Liver (tissue), 3 donors: ENCODE results near the gene CHRDL2.

ENCODE experiments used
- ATF3 ChIP-seq: IDR thresholded peaks from 2 replicates; pipeline ENCODE4 v1.6.1; 2016; ENCODE audit warnings: antibody characterized with exemption
- HNF4G ChIP-seq: IDR thresholded peaks from 2 replicates; pipeline ENCODE4 v1.6.1; 2016; ENCODE audit warnings: antibody characterized with exemption
- JUND ChIP-seq, 2 donors: IDR thresholded peaks; 2 replicates each; pipeline ENCODE4 v1.6.1; 2016; ENCODE audit warnings: antibody characterized with exemption in 2 of 2
- NR2F2 ChIP-seq: IDR thresholded peaks from 2 replicates; pipeline ENCODE4 v1.6.1; 2016; ENCODE audit warnings: antibody characterized with exemption
- RAD21 ChIP-seq, 2 donors: IDR thresholded peaks; 2 replicates each; pipeline ENCODE4 v1.6.1; 2016; ENCODE audit warnings: antibody characterized with exemption in 2 of 2, mild to moderate bottlenecking in 2 of 2
- TAF1 ChIP-seq: conservative IDR thresholded peaks from 2 replicates; pipeline ENCODE4 v1.6.1; 2016; ENCODE audit warnings: antibody characterized with exemption, mild to moderate bottlenecking
- YY1 ChIP-seq: IDR thresholded peaks from 2 replicates; pipeline ENCODE4 v1.6.1; 2016; ENCODE audit warnings: antibody characterized with exemption, mild to moderate bottlenecking
- TF ChIP-seq, protein P1 (sequence below): fragments of 150-350 bp; IDR thresholded peaks from 2 replicates; pipeline ENCODE4 v1.5.1; 2017; ENCODE audit warnings: improper control_type of control experiment, low read depth, low read length; ENCODE audit not compliant: missing input control
- TF ChIP-seq, protein P2 (sequence below): IDR thresholded peaks from 2 replicates; pipeline ENCODE4 v1.6.1; 2016; ENCODE audit warnings: antibody characterized with exemption
- donor health status: healthy.
- donor health status: healthy.

DNA sequence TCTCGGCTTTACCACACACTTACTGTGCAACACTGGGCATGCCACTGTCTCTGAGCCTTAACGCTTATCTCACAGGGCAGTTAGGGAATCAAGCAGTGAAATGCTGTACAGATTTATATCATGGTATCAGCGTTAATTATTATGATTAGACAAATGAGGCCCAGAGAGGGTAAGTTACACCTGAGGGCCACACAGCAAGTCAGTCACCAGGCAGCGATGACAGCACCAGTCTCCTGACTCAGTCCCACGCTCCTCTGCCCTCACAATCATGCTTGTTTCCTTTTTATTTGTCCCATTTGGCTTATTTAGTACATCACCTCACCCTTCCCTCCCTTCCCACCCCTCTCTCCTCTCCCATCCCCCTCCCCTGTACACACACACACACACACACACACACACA lies 12.2 kb downstream of the CHRDL2 start:
- TF ChIP-seq YY1 (no peak), JUND (IDR thresholded peaks at IDR 0.05) (no peak), RAD21 (IDR thresholded peaks at IDR 0.05) (no peak), NR2F2 (no peak), HNF4G (no peak), TAF1 (no peak), ATF3 (no peak)
- TF ChIP-seq, protein P1, sequence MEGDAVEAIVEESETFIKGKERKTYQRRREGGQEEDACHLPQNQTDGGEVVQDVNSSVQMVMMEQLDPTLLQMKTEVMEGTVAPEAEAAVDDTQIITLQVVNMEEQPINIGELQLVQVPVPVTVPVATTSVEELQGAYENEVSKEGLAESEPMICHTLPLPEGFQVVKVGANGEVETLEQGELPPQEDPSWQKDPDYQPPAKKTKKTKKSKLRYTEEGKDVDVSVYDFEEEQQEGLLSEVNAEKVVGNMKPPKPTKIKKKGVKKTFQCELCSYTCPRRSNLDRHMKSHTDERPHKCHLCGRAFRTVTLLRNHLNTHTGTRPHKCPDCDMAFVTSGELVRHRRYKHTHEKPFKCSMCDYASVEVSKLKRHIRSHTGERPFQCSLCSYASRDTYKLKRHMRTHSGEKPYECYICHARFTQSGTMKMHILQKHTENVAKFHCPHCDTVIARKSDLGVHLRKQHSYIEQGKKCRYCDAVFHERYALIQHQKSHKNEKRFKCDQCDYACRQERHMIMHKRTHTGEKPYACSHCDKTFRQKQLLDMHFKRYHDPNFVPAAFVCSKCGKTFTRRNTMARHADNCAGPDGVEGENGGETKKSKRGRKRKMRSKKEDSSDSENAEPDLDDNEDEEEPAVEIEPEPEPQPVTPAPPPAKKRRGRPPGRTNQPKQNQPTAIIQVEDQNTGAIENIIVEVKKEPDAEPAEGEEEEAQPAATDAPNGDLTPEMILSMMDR: no peak
- TF ChIP-seq, protein P2, sequence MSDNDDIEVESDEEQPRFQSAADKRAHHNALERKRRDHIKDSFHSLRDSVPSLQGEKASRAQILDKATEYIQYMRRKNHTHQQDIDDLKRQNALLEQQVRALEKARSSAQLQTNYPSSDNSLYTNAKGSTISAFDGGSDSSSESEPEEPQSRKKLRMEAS: no peak
